Vagina (tissue), 2 donors: ENCODE data around the gene TCAIM. TPM values are rescaled to one million over a fixed set of nuclear protein-coding genes. Genes with fewer than 3 reads are reported as not detected.

Experiments
- DNase-seq, 2 donors: peaks; one replicate each; pipeline ENCODE4 v3.0.0-alpha.2; 2017; ENCODE audit errors: extremely low spot score in 2 of 2
- H3K27ac ChIP-seq: fragments of 200-600 bp; sonication (generic); one replicate; pipeline ENCODE4 v1.5.1; 2019
- H3K27me3 ChIP-seq: fragments of 200-600 bp; sonication (generic); one replicate; pipeline ENCODE4 v1.5.1; 2019
- H3K36me3 ChIP-seq, 2 donors: fragments of 200-600 bp; sonication (generic); one replicate each; pipeline ENCODE4 v1.5.1; 2017 to 2019
- H3K4me1 ChIP-seq: fragments of 200-600 bp; sonication (generic); one replicate; pipeline ENCODE4 v1.5.1; 2019
- H3K4me3 ChIP-seq, 2 donors: fragments of 200-600 bp; sonication (generic); 1 replicate in 1 of 2; 2 replicates in 1 of 2; pipeline ENCODE4 v1.5.1; 2016 to 2019
- H3K9me3 ChIP-seq: fragments of 200-600 bp; sonication (generic); one replicate; pipeline ENCODE4 v1.5.1; 2019
- POLR2A ChIP-seq, 2 donors: fragments of 450-650 bp; IDR thresholded peaks; one replicate each; pipeline ENCODE4 v1.6.1; 2017; ENCODE audit warnings: antibody characterized with exemption in 2 of 2, mild to moderate bottlenecking in 2 of 2, moderate library complexity in 2 of 2
- POLR2AphosphoS5 ChIP-seq, 2 donors: sonication (generic); formaldehyde crosslinking; IDR thresholded peaks; one replicate each; pipeline ENCODE4 v1.9.0; 2017; ENCODE audit warnings: antibody characterized with exemption in 2 of 2, mild to moderate bottlenecking in 2 of 2, low read depth in 1 of 2; ENCODE audit not compliant: insufficient read depth in 1 of 2
- intact Hi-C: fragments of 100-400 bp; cut with DNase I; formaldehyde crosslinking; loops from one replicate; pipeline ENCODE4 v1.15.1; 2023
- total RNA-seq: library from RNA; depleted of rRNA; stranded (reverse); fragments of >200 nt; gene quantifications from one replicate; pipeline ENCODE4 v1.2.3, GENCODE V29; 2016
- TF ChIP-seq, protein P1 (sequence below), 3 experiments: fragments of 450-650 bp in 2 of 3; fragments of 200-600 bp in 1 of 3; sonication (generic) in 1 of 3; IDR thresholded peaks; one replicate each; pipeline ENCODE4 v1.5.1; 2017 to 2019; ENCODE audit warnings: antibody characterized with exemption in 3 of 3, mild to moderate bottlenecking in 2 of 3, moderate library complexity in 2 of 3

The TCAIM gene
- total RNA-seq, 1 donor from 2014 or later, result 17.9 TPM

DNA sequence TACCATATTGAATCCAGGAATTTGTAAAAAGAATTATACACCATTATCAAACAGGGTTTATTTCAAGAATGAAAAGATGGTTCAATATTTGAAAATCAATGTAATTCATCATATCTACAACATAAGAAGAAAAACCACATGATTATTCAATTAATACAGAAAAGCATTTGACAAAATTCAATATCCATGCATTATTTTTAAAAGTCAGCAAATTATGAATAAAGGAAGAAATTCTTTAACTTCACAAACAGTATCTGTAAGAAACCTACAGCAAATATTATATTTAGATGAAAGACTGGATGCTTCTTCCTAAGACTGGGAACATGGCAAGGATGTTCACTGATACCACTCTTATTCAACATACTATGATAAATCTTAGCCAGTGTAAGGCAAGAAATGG lies 41.3 kb upstream of the TCAIM start:
- Histone ChIP-seq H3K9me3 (no peaks in the 10 kb centered on the region), H3K4me3 (no peak overlapping the region), H3K27me3 (no peaks in the 10 kb centered on the region), H3K4me1 (no peaks in the 10 kb centered on the region), H3K27ac (no peak overlapping the region), H3K36me3 (no peaks in the 10 kb centered on the region)
- TF ChIP-seq, protein P1, sequence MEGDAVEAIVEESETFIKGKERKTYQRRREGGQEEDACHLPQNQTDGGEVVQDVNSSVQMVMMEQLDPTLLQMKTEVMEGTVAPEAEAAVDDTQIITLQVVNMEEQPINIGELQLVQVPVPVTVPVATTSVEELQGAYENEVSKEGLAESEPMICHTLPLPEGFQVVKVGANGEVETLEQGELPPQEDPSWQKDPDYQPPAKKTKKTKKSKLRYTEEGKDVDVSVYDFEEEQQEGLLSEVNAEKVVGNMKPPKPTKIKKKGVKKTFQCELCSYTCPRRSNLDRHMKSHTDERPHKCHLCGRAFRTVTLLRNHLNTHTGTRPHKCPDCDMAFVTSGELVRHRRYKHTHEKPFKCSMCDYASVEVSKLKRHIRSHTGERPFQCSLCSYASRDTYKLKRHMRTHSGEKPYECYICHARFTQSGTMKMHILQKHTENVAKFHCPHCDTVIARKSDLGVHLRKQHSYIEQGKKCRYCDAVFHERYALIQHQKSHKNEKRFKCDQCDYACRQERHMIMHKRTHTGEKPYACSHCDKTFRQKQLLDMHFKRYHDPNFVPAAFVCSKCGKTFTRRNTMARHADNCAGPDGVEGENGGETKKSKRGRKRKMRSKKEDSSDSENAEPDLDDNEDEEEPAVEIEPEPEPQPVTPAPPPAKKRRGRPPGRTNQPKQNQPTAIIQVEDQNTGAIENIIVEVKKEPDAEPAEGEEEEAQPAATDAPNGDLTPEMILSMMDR (IDR thresholded peaks at IDR 0.05), result no peak
- TF ChIP-seq POLR2A (IDR thresholded peaks at IDR 0.05) (no peak), POLR2AphosphoS5 (IDR thresholded peaks at IDR 0.05; ENCODE audit: insufficient read depth in 1 of 2, low read depth in 1 of 2) (no peak)
- DNase-seq, result no peak
- intact Hi-C loops, result no loop called here

DNA sequence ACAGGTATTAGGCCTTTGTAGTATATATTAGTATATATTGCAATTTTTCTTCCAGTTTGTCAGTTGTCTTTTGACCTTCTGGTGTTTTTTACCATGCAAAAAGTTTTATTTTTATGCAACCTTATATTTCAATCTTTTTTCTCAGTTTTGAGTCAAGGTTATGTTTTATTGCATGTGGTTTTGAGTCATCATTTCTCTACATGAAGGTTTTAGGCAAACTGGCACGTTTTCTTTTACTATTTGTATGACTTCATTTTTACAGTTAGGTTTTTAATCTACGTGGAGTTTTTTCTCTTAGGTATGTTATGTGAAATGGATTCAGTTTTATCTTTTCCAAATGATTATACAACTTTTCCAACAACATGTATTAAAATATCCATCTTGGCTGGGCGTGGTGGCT lies 36.8 kb upstream of the TCAIM start:
- TF ChIP-seq POLR2A (IDR thresholded peaks at IDR 0.05), result no peak
- no peak for DNase-seq
- no peaks in the 10 kb centered on the region for H3K27me3 ChIP-seq
- H3K4me3 ChIP-seq, result no peak overlapping the region
- H3K27ac ChIP-seq, result no peak overlapping the region
- intact Hi-C loops, result no loop called here
- H3K4me1 ChIP-seq, result no peaks in the 10 kb centered on the region
- no peaks in the 10 kb centered on the region for H3K9me3 ChIP-seq
- H3K36me3 ChIP-seq, result no peaks in the 10 kb centered on the region

DNA sequence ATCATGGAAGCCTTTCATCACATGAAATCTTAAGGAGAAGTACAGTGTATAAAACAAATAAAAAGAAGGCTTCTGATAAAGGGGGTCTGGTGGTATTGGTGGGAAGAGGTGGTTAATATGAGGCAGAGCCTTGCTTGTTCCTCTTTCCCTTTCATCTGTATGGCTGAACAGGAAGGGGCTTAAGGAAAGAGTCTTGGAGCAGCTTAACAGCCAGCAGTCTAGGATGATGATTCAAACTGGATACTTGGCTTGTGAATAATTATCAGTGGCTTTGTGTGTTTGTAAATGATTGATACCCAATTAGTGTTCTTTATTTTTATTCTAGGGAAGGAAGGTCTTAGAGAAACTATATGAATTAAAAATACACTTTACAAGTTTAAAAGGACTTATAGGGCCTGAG lies 29.1 kb upstream of the TCAIM start:
- intact Hi-C loops, result no loop called here
- TF ChIP-seq, protein P1 (IDR thresholded peaks at IDR 0.05), result no peak
- TF ChIP-seq POLR2A (IDR thresholded peaks at IDR 0.05) (no peak), POLR2AphosphoS5 (IDR thresholded peaks at IDR 0.05; ENCODE audit: insufficient read depth in 1 of 2, low read depth in 1 of 2) (no peak)

DNA sequence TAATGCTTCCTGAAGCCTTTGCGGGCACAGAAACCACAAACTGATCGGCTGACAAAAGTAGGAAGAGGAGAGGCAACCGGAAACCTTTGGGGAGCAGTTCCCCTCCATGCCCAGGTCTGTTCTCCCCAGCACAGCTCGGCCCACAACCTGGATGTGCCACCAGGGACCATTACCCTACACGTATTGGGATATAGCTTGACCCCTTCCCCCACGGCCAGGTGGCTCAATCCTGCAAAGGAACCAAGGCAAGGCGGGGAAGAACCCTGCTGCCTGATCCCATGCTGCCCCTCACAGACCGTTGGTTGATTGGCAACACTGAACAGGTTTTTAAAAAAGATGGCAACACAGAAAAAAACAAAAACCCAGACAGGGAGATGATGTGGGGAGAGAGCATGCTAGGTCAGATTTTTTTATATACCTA lies 19.7 kb upstream of the TCAIM start:
- intact Hi-C loops, result no loop called here
- TF ChIP-seq, protein P1 (IDR thresholded peaks at IDR 0.05), result no peak
- TF ChIP-seq POLR2AphosphoS5 (IDR thresholded peaks at IDR 0.05; ENCODE audit: insufficient read depth in 1 of 2, low read depth in 1 of 2), result no peak
- TF ChIP-seq POLR2A (IDR thresholded peaks at IDR 0.05), result no peak
- no peak overlapping the region for H3K27ac ChIP-seq

More for the DNA sequence above, 29.1 kb upstream of the TCAIM start:
- no peaks in the 10 kb centered on the region for H3K27me3 ChIP-seq
- no peak overlapping the region for H3K4me3 ChIP-seq
- H3K9me3 ChIP-seq, result no peaks in the 10 kb centered on the region
- H3K27ac ChIP-seq, result no peak overlapping the region
- no peaks in the 10 kb centered on the region for H3K36me3 ChIP-seq
- DNase-seq, result no peak
- H3K4me1 ChIP-seq, result no peaks in the 10 kb centered on the region

DNA sequence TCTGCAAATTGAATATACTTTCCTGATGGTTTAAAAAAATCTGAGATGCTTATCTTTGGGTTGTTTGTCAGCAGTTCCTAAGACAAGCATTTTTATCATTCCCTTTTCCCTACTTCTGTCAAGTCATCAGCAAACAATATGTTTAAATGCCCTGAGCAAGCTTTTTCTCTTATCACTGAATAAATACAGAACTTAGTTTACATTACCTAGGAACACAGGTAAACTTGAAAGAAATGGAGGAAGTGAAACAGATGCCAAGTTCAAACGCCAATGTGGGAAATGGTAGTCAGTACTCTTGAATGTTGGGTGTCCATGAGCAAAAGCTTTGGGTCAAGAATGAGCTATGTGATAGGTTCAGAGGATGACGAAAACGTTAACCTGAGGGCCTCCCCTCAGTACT lies 17.2 kb upstream of the TCAIM start:
- Histone ChIP-seq H3K36me3 (no peaks in the 10 kb centered on the region), H3K9me3 (no peaks in the 10 kb centered on the region), H3K27me3 (no peaks in the 10 kb centered on the region), H3K4me1 (no peaks in the 10 kb centered on the region), H3K4me3 (no peak overlapping the region), H3K27ac (no peak overlapping the region)
- intact Hi-C loops, result no loop called here
- no peak for DNase-seq
- TF ChIP-seq POLR2AphosphoS5 (IDR thresholded peaks at IDR 0.05; ENCODE audit: insufficient read depth in 1 of 2, low read depth in 1 of 2) (no peak), POLR2A (IDR thresholded peaks at IDR 0.05) (no peak)
- TF ChIP-seq, protein P1 (IDR thresholded peaks at IDR 0.05), result no peak

More for the DNA sequence above, 19.7 kb upstream of the TCAIM start:
- no peaks in the 10 kb centered on the region for H3K9me3 ChIP-seq
- no peak for DNase-seq
- H3K4me1 ChIP-seq, result no peaks in the 10 kb centered on the region
- no peaks in the 10 kb centered on the region for H3K36me3 ChIP-seq
- no peak overlapping the region for H3K4me3 ChIP-seq
- no peaks in the 10 kb centered on the region for H3K27me3 ChIP-seq
